GM21526 (cell line): ENCODE data around the gene HIBCH.
"Not testable (repeated sequence)": the region's sequence is repeated elsewhere in the genome, so short reads cannot be mapped to it uniquely, and the experiment has no call there.

Experiments
- ATAC-seq: cut with Tn5 transposase; IDR thresholded peaks from one replicate; pipeline ENCODE4 v1.9.1; 2021; ENCODE audit warnings: moderate library complexity; ENCODE audit not compliant: unreplicated experiment, low FRiP score

Gene HIBCH

GRCh38 chr2:190319555-190320498 is at the start of gene HIBCH:
Gene HIBCH (minus strand): TSS chr2:190319826. CDS start chr2:190319750, 76 bp downstream.
- ATAC-seq, result peak; percentile 90

- no peak for ATAC-seq
Observed at GRCh38 chr2:190367091-190367490, 47.5 kb upstream of the HIBCH start.

- no peak for ATAC-seq
Observed at GRCh38 chr2:190366248-190366753, 46.7 kb upstream of the HIBCH start.

- ATAC-seq, result no peak
Observed at GRCh38 chr2:190365499-190366204, 46.0 kb upstream of the HIBCH start.

GRCh38 chr2:190362894-190363293 is 43.3 kb upstream of the HIBCH start:
- ATAC-seq, result no peak

GRCh38 chr2:190361572-190361971 is 41.9 kb upstream of the HIBCH start:
- ATAC-seq, result no peak

- ATAC-seq, result no peak
Observed at GRCh38 chr2:190360965-190361364, 41.3 kb upstream of the HIBCH start.

GRCh38 chr2:190360561-190360960 is 40.9 kb upstream of the HIBCH start:
- ATAC-seq, result no peak

- ATAC-seq, result not testable (repeated sequence)
Observed at GRCh38 chr2:190358655-190359448, 39.2 kb upstream of the HIBCH start.

- no peak for ATAC-seq
Observed at GRCh38 chr2:190357600-190357999, 38.0 kb upstream of the HIBCH start.

GRCh38 chr2:190355968-190356644 is 36.5 kb upstream of the HIBCH start:
- no peak for ATAC-seq

GRCh38 chr2:190354003-190354690 is 34.5 kb upstream of the HIBCH start:
- no peak for ATAC-seq

- ATAC-seq, result no peak
Observed at GRCh38 chr2:190353537-190353899, 33.9 kb upstream of the HIBCH start.

GRCh38 chr2:190352668-190353536 is 33.3 kb upstream of the HIBCH start:
- ATAC-seq, result no peak

GRCh38 chr2:190351955-190352354 is 32.3 kb upstream of the HIBCH start:
- no peak for ATAC-seq

GRCh38 chr2:190350371-190350770 is 30.7 kb upstream of the HIBCH start:
- no peak for ATAC-seq

GRCh38 chr2:190344276-190344827 is 24.7 kb upstream of the HIBCH start:
- peak; percentile 64 for ATAC-seq

- ATAC-seq, result peak; percentile 58
Observed at GRCh38 chr2:190343536-190344275, 24.1 kb upstream of the HIBCH start, which contains the start of gene INPP1. Gene INPP1 (plus strand): TSS chr2:190343589. CDS start chr2:190360103, 16,514 bp downstream.
